H9 (cell line): ENCODE data around the gene LINC00305. TPM values are rescaled to one million over a fixed set of nuclear protein-coding genes. Genes with fewer than 3 reads are reported as not detected.

ENCODE experiments used
- DNase-seq: peaks from one replicate; pipeline ENCODE4 v3.0.0-alpha.2; 2017
- H2AFZ ChIP-seq: one replicate; pipeline ENCODE4 v1.6.1; 2013; ENCODE audit warnings: mild to moderate bottlenecking, low read length, control low read depth, moderate library complexity
- H2AK5ac ChIP-seq: 2 replicates; pipeline ENCODE4 v1.6.1; 2013; ENCODE audit warnings: low read length, control low read depth, mixed read lengths; ENCODE audit not compliant: insufficient read length
- H2BK120ac ChIP-seq: one replicate; pipeline ENCODE4 v1.6.1; 2013; ENCODE audit warnings: low read depth, mild to moderate bottlenecking, low read length, control low read depth, inconsistent platforms; ENCODE audit not compliant: poor library complexity, severe bottlenecking
- H2BK12ac ChIP-seq: 2 replicates; pipeline ENCODE4 v1.6.1; 2013; ENCODE audit warnings: low read length, control low read depth, mixed read lengths, low read depth; ENCODE audit not compliant: insufficient read length
- H2BK15ac ChIP-seq: 2 replicates; pipeline ENCODE4 v1.6.1; 2013; ENCODE audit warnings: low read depth, low read length, control low read depth
- H2BK20ac ChIP-seq: one replicate; pipeline ENCODE4 v1.6.1; 2013; ENCODE audit warnings: low read depth, mild to moderate bottlenecking, low read length, control low read depth, inconsistent platforms; ENCODE audit not compliant: poor library complexity, severe bottlenecking
- H2BK5ac ChIP-seq: 2 replicates; pipeline ENCODE4 v1.6.1; 2013; ENCODE audit warnings: low read length, control low read depth, mixed read lengths; ENCODE audit not compliant: insufficient read length
- H3K14ac ChIP-seq: 2 replicates; pipeline ENCODE4 v1.6.1; 2013; ENCODE audit warnings: low read length, control low read depth; ENCODE audit not compliant: insufficient read depth
- H3K18ac ChIP-seq: 2 replicates; pipeline ENCODE4 v1.6.1; 2013; ENCODE audit warnings: low read depth, mild to moderate bottlenecking, mixed read lengths, low read length, control low read depth; ENCODE audit not compliant: insufficient read length
- H3K23ac ChIP-seq: 2 replicates; pipeline ENCODE4 v1.6.1; 2013; ENCODE audit warnings: low read length, control low read depth, mixed read lengths, low read depth; ENCODE audit not compliant: insufficient read length
- H3K23me2 ChIP-seq: 2 replicates; pipeline ENCODE4 v1.6.1; 2013; ENCODE audit warnings: low read depth, mild to moderate bottlenecking, mixed read lengths, low read length, control low read depth; ENCODE audit not compliant: insufficient read length, poor library complexity, severe bottlenecking
- H3K27ac ChIP-seq: 2 replicates; pipeline ENCODE4 v1.5.1; 2013; ENCODE audit warnings: low read length, control low read depth, mixed read lengths, low read depth; ENCODE audit not compliant: insufficient read length
- H3K27me3 ChIP-seq: 2 replicates; pipeline ENCODE4 v1.6.1; 2013; ENCODE audit warnings: low read length, control low read depth, inconsistent platforms; ENCODE audit not compliant: insufficient read depth
- H3K4ac ChIP-seq: 2 replicates; pipeline ENCODE4 v1.6.1; 2013; ENCODE audit warnings: low read depth, mild to moderate bottlenecking, control low read depth, inconsistent platforms, low read length, moderate library complexity
- H3K4me1 ChIP-seq: 2 replicates; pipeline ENCODE4 v1.6.1; 2013; ENCODE audit warnings: low read length, control low read depth, inconsistent platforms; ENCODE audit not compliant: insufficient read depth
- H3K4me2 ChIP-seq: 2 replicates; pipeline ENCODE4 v1.6.1; 2013; ENCODE audit warnings: low read length, control low read depth, mixed read lengths; ENCODE audit not compliant: insufficient read length, insufficient read depth
- H3K56ac ChIP-seq: 2 replicates; pipeline ENCODE4 v1.6.1; 2013; ENCODE audit warnings: low read depth, mild to moderate bottlenecking, mixed read lengths, low read length, control low read depth; ENCODE audit not compliant: insufficient read length
- H3K79me1 ChIP-seq: 2 replicates; pipeline ENCODE4 v1.6.1; 2013; ENCODE audit warnings: low read depth, mild to moderate bottlenecking, moderate library complexity, low read length, control low read depth, inconsistent platforms; ENCODE audit not compliant: insufficient read depth, poor library complexity, severe bottlenecking
- H3K79me2 ChIP-seq: 2 replicates; pipeline ENCODE4 v1.6.1; 2013; ENCODE audit warnings: low read length, control low read depth, inconsistent platforms; ENCODE audit not compliant: insufficient read depth
- H3K9ac ChIP-seq: 2 replicates; pipeline ENCODE4 v1.6.1; 2013; ENCODE audit warnings: low read length, control low read depth, mixed read lengths; ENCODE audit not compliant: insufficient read length; ENCODE audit errors: extremely low read depth
- H3K9me3 ChIP-seq: one replicate; pipeline ENCODE4 v1.6.1; 2013; ENCODE audit warnings: low read depth, low read length, inconsistent platforms; ENCODE audit not compliant: control insufficient read depth
- H3T11ph ChIP-seq: one replicate; pipeline ENCODE4 v1.6.1; 2013; ENCODE audit warnings: mild to moderate bottlenecking, low read length, control low read depth, inconsistent platforms
- H4K20me1 ChIP-seq: one replicate; pipeline ENCODE4 v1.6.1; 2013; ENCODE audit not compliant: control insufficient read depth, insufficient read length, insufficient read depth
- H4K5ac ChIP-seq: 2 replicates; pipeline ENCODE4 v1.6.1; 2013; ENCODE audit warnings: low read depth, mild to moderate bottlenecking, mixed read lengths, low read length, control low read depth; ENCODE audit not compliant: insufficient read length
- H4K8ac ChIP-seq: replicated peaks from 2 replicates; pipeline ENCODE4 v1.6.1; 2013; ENCODE audit warnings: low read length, control low read depth, mixed read lengths, low read depth; ENCODE audit not compliant: insufficient read length
- H4K91ac ChIP-seq: 2 replicates; pipeline ENCODE4 v1.6.1; 2013; ENCODE audit warnings: low read depth, mild to moderate bottlenecking, moderate library complexity, mixed read lengths, low read length, control low read depth; ENCODE audit not compliant: insufficient read length
- H3K27ac Mint-ChIP-seq, 3 experiments: 2 replicates in 2 of 3; 3 replicates in 1 of 3; pipeline ENCODE4 v1.8.0; 2020 to 2021; ENCODE audit warnings: mixed read lengths in 3 of 3, mild to moderate bottlenecking in 1 of 3, moderate library complexity in 1 of 3
- H3K27me3 Mint-ChIP-seq: 2 replicates; pipeline ENCODE4 v1.8.0; 2021; ENCODE audit warnings: low read depth, mild to moderate bottlenecking, moderate library complexity, mixed read lengths
- H3K36me3 Mint-ChIP-seq, 3 experiments: 2 replicates in 2 of 3; 3 replicates in 1 of 3; pipeline ENCODE4 v1.8.0; 2020 to 2021; ENCODE audit warnings: low read depth in 3 of 3, mixed read lengths in 3 of 3; ENCODE audit not compliant: insufficient read depth in 1 of 3
- H3K4me1 Mint-ChIP-seq, 2 experiments: 2 replicates each; pipeline ENCODE4 v1.8.0; 2020; ENCODE audit warnings: mixed read lengths in 2 of 2
- H3K4me3 Mint-ChIP-seq, 2 experiments: 2 replicates in 1 of 2; 3 replicates in 1 of 2; pipeline ENCODE4 v1.8.0; 2020 to 2021; ENCODE audit warnings: mild to moderate bottlenecking in 2 of 2, mixed read lengths in 2 of 2, moderate library complexity in 1 of 2
- H3K9me3 Mint-ChIP-seq, 2 experiments: 2 replicates in 1 of 2; 3 replicates in 1 of 2; pipeline ENCODE4 v1.8.0; 2020; ENCODE audit warnings: mild to moderate bottlenecking in 2 of 2, mixed read lengths in 2 of 2, moderate library complexity in 1 of 2
- CTCF ChIP-seq: fragments of 200-600 bp; sonication (generic); conservative IDR thresholded peaks from 3 replicates; pipeline ENCODE4 v1.8.0; 2021; ENCODE audit warnings: antibody characterized with exemption, mild to moderate bottlenecking
- WGBS: extraction: QIAGEN DNeasy Blood & Tissue Kit; methylation state at CpG from one replicate; pipeline ENCODE4 v1.1.7; 2013; ENCODE audit warnings: missing lambda C conversion rate, low lambda C conversion rate, mixed read lengths; ENCODE audit not compliant: insufficient read length; ENCODE audit errors: extremely low coverage; 5-methylcytosine and 5-hydroxymethylcytosine counted together
- total RNA-seq: library from RNA; stranded (reverse); gene quantifications from 2 replicates; pipeline ENCODE4 v1.2.1, GENCODE V29; 2021

Gene LINC00305
- total RNA-seq, 1 experiment from 2014 or later, result not detected

- Histone ChIP-seq H4K91ac (no peak overlapping the region), H3K79me2 (no peaks in the 10 kb centered on the region), H3K9ac (no peak overlapping the region), H3K4me1 (peaks cover 4% of the 10 kb centered on the region; the same call in 1 of the 2 replicates), H2BK5ac (no peak overlapping the region), H3K56ac (no peak overlapping the region), H2BK20ac (no peak overlapping the region), H3T11ph (no peak overlapping the region), H3K18ac (no peak overlapping the region), H4K5ac (no peak overlapping the region), H2BK15ac (no peak overlapping the region), H4K20me1 (no peaks in the 10 kb centered on the region), H3K79me1 (no peaks in the 10 kb centered on the region), H3K27me3 (no peaks in the 10 kb centered on the region), H3K9me3 (no peaks in the 10 kb centered on the region), H3K27ac (no peak overlapping the region), H3K14ac (no peak overlapping the region), H2BK12ac (no peak overlapping the region), H4K8ac (no peak overlapping the region), H2AK5ac (no peak overlapping the region), H3K4me2 (no peak overlapping the region), H3K23me2 (no peaks in the 10 kb centered on the region), H2BK120ac (no peak overlapping the region), H3K23ac (no peak overlapping the region), H3K4ac (no peak overlapping the region), H2AFZ (no peak overlapping the region)
- H3K27me3 Mint-ChIP-seq, result no peaks in the 10 kb centered on the region
- H3K4me3 Mint-ChIP-seq, result no peak overlapping the region
- H3K9me3 Mint-ChIP-seq, result peaks cover 2 to 3% of the 10 kb centered on the region in 2 experiments; a peak in 3 of 5 replicates
- peaks cover 6 to 30% (median 8%) of the 10 kb centered on the region in 3 experiments; a peak in 6 of 7 replicates for H3K36me3 Mint-ChIP-seq
- no peak for TF ChIP-seq CTCF
- DNase-seq, result no peak
- WGBS, result no CpG with 5 or more reads among the region's 9 CpGs
- peaks cover 22 to 26% of the 10 kb centered on the region in 2 experiments for H3K4me1 Mint-ChIP-seq
- no peak overlapping the region for H3K27ac Mint-ChIP-seq
These were observed 36.9 kb downstream of the LINC00305 start for GRCh38 chr18:64111950-64112349.
